Measurements from ENCODE around the gene ETS1. TPM values are rescaled to one million over a fixed set of nuclear protein-coding genes. Genes with fewer than 3 reads are reported as not detected.

Gene ETS1
- total RNA-seq, 4 donors from 2014 or later = 16.8 to 24.9 (median 21.8) TPM

GRCh38 chr11:128568166-128568778, 19.1 kb downstream of the ETS1 start:
- TF ChIP-seq POLR2A (IDR thresholded peaks at IDR 0.05) (no peak), CTCF (IDR thresholded peaks at IDR 0.05 in 4 of 5, conservative IDR thresholded peaks at IDR 0.05 in 1 of 5) (no peak)
- Histone ChIP-seq H3K27me3 (no peaks in the 10 kb centered on the region), H3K27ac (peak overlapping the region; percentile 42 to 64 (median 56)), H3K4me1 (peaks cover 0 to 13% of the 10 kb centered on the region in 2 donors), H3K4me3 (no peak overlapping the region), H3K9me3 (no peaks in the 10 kb centered on the region), H3K36me3 (no peaks in the 10 kb centered on the region)
- ATAC-seq = peak; percentile 30 to 36
- intact Hi-C loops (cut with DNase I; ENCODE audit: low total_unique reads) = no loop called here
- in situ Hi-C loops (cut with MboI; ENCODE audit: low sequenced_read_pairs in 4 of 4) = no loop called here
- DNase-seq = no peak

GRCh38 chr11:128567130-128567529, 20.2 kb downstream of the ETS1 start:
- TF ChIP-seq POLR2A (IDR thresholded peaks at IDR 0.05) (no peak), CTCF (IDR thresholded peaks at IDR 0.05 in 4 of 5, conservative IDR thresholded peaks at IDR 0.05 in 1 of 5) (no peak)
- Histone ChIP-seq H3K4me1 (peaks cover 0 to 13% of the 10 kb centered on the region in 2 donors), H3K4me3 (no peak overlapping the region), H3K27me3 (no peaks in the 10 kb centered on the region), H3K36me3 (no peaks in the 10 kb centered on the region), H3K9me3 (no peaks in the 10 kb centered on the region), H3K27ac (peak overlapping the region in 2 of 4 donors; percentile 47 to 64)
- in situ Hi-C loops (cut with MboI; ENCODE audit: low sequenced_read_pairs in 4 of 4) (no loop called here), intact Hi-C loops (cut with DNase I; ENCODE audit: low total_unique reads) (no loop called here)
- ATAC-seq = no peak
- no peak for DNase-seq

GRCh38 chr11:128565881-128566280, 21.5 kb downstream of the ETS1 start:
- H3K27me3 ChIP-seq = no peaks in the 10 kb centered on the region
- intact Hi-C loops (cut with DNase I; ENCODE audit: low total_unique reads) (no loop called here), in situ Hi-C loops (cut with MboI; ENCODE audit: low sequenced_read_pairs in 4 of 4) (no loop called here)
- no peak overlapping the region for H3K27ac ChIP-seq
- H3K4me3 ChIP-seq = no peak overlapping the region
- H3K36me3 ChIP-seq = no peaks in the 10 kb centered on the region
- ATAC-seq (no peak), DNase-seq (no peak)
- TF ChIP-seq POLR2A (IDR thresholded peaks at IDR 0.05) (no peak), CTCF (IDR thresholded peaks at IDR 0.05 in 4 of 5, conservative IDR thresholded peaks at IDR 0.05 in 1 of 5) (no peak)
- no peaks in the 10 kb centered on the region for H3K9me3 ChIP-seq
- peaks cover 0 to 13% of the 10 kb centered on the region in 2 donors for H3K4me1 ChIP-seq

GRCh38 chr11:128564642-128565245, 22.6 kb downstream of the ETS1 start:
- intact Hi-C loops (cut with DNase I; ENCODE audit: low total_unique reads) = no loop called here
- ATAC-seq (no peak), DNase-seq (no peak)
- in situ Hi-C loops (cut with MboI; ENCODE audit: low sequenced_read_pairs in 4 of 4) = no loop called here
- Histone ChIP-seq H3K4me3 (no peak overlapping the region), H3K4me1 (peaks cover 0 to 13% of the 10 kb centered on the region in 2 donors), H3K9me3 (no peaks in the 10 kb centered on the region), H3K36me3 (no peaks in the 10 kb centered on the region), H3K27ac (peak overlapping the region in 1 of 4 donors; percentile 4), H3K27me3 (no peaks in the 10 kb centered on the region)
- no peak for TF ChIP-seq POLR2A (IDR thresholded peaks at IDR 0.05)
- TF ChIP-seq CTCF (IDR thresholded peaks at IDR 0.05 in 4 of 5, conservative IDR thresholded peaks at IDR 0.05 in 1 of 5) = no peak

All from gastrocnemius medialis (tissue), 4 donors.